Bronchial epithelial cell (primary cell): ENCODE data around the gene CPA2. TPM values are rescaled to one million over a fixed set of nuclear protein-coding genes. Genes with fewer than 3 reads are reported as not detected.

Experiments
- DNase-seq: peaks from one replicate; pipeline ENCODE4 v3.0.0-alpha.2; 2010; ENCODE audit warnings: low read depth
- FAIRE-seq: peaks from 2 replicates; lab custom pipeline; 2011; peaks lifted over from hg19 to GRCh38; lab: Jason Lieb, UNC
- H3K27me3 ChIP-seq: 2 replicates; pipeline ENCODE4 v1.5.1; 2011; ENCODE audit warnings: low read length; ENCODE audit not compliant: control insufficient read depth, insufficient read depth
- H3K36me3 ChIP-seq: 2 replicates; pipeline ENCODE4 v1.5.1; 2011; ENCODE audit warnings: low read length; ENCODE audit not compliant: control insufficient read depth, insufficient read depth
- H3K4me3 ChIP-seq: 2 replicates; pipeline ENCODE4 v1.5.1; 2011; ENCODE audit warnings: mild to moderate bottlenecking, low read depth, low read length, control low read depth
- total RNA-seq: library from RNA; depleted of rRNA; stranded (reverse); fragments of >200 nt; gene quantifications from 2 replicates; pipeline ENCODE4 v1.2.1, GENCODE V29; 2014
- TF ChIP-seq, protein P1 (sequence below): IDR thresholded peaks from 2 replicates; pipeline ENCODE4 v1.5.1; 2011; ENCODE audit warnings: mild to moderate bottlenecking, moderate library complexity, low read length, control low read depth, inconsistent platforms; ENCODE audit not compliant: insufficient read depth, severe bottlenecking

Gene CPA2
- total RNA-seq, 1 donor from 2014 or later, result not detected

DNA sequence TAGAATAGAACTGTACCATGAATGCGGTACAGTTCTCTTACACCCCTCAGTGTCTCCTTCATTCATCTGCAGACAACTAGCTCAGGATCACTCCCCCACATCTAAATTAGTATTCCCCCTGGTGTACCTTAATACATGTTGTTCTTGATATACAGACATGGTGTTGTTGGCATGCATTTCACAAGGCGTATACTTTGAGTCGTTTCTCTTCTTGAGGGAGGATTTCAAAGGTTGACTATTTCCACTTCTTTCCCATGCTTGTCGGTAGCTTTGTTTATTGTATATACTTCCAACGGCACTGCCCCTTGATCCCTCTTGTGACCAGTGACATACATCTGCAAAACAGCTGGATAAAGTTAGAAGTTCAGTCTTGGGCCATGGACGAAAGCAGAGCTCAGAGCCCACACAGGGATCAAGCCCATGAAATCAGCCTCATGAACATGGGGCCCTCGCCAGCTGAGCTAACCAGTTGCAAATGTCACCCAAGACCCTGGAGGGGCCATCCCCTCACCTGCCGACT, 34.9 kb downstream of the CPA2 start:
- Histone ChIP-seq H3K36me3 (peaks cover 4% of the 10 kb centered on the region), H3K4me3 (no peak overlapping the region), H3K27me3 (no peaks in the 10 kb centered on the region)
- TF ChIP-seq, protein P1, sequence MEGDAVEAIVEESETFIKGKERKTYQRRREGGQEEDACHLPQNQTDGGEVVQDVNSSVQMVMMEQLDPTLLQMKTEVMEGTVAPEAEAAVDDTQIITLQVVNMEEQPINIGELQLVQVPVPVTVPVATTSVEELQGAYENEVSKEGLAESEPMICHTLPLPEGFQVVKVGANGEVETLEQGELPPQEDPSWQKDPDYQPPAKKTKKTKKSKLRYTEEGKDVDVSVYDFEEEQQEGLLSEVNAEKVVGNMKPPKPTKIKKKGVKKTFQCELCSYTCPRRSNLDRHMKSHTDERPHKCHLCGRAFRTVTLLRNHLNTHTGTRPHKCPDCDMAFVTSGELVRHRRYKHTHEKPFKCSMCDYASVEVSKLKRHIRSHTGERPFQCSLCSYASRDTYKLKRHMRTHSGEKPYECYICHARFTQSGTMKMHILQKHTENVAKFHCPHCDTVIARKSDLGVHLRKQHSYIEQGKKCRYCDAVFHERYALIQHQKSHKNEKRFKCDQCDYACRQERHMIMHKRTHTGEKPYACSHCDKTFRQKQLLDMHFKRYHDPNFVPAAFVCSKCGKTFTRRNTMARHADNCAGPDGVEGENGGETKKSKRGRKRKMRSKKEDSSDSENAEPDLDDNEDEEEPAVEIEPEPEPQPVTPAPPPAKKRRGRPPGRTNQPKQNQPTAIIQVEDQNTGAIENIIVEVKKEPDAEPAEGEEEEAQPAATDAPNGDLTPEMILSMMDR, result no peak
- FAIRE-seq, result no peak
- no peak for DNase-seq

DNA sequence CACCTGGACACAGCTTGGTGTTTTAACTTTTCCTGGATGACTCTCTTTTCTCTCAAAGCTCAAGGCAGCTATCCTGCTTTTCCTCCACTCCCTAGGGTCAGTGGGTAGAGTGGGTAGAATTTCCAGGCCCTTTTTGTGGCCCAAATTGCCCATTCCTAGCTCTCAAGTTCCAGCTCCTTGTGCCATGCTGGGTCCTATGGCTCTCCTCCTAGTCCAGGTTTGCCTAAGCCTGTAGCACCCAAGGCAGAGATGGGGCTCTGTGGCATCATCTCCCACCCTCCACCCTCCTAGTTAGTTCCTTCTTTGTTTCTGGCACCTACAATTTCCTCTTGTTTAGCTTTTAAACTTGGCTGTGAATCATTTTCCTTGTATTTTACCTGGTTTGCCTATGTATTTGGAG, 36.0 kb downstream of the CPA2 start:
- H3K4me3 ChIP-seq, result no peak overlapping the region
- DNase-seq (no peak), FAIRE-seq (no peak)
- H3K27me3 ChIP-seq, result no peaks in the 10 kb centered on the region
- peaks cover 6% of the 10 kb centered on the region for H3K36me3 ChIP-seq
- TF ChIP-seq, protein P1, result no peak

DNA sequence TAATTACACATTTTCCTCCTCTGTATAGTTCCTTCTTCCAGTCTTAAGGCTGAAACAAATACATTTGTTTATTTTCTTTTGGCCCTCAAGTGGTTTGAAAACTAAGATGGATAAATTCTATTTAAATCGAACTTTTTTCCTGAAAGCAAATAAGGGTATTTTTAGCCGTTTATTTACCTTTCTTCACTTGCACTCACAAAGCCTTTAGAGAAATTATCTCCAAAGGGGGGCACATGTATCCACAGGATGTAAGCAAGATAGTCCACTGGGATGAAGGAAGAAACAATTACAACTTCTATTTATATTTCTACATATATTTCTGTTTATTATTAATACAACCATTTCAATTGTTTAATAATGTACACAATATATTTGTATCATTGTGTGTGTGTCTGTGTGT, 36.5 kb downstream of the CPA2 start:
- no peak for FAIRE-seq
- TF ChIP-seq, protein P1, result no peak
- peaks cover 6% of the 10 kb centered on the region for H3K36me3 ChIP-seq

DNA sequence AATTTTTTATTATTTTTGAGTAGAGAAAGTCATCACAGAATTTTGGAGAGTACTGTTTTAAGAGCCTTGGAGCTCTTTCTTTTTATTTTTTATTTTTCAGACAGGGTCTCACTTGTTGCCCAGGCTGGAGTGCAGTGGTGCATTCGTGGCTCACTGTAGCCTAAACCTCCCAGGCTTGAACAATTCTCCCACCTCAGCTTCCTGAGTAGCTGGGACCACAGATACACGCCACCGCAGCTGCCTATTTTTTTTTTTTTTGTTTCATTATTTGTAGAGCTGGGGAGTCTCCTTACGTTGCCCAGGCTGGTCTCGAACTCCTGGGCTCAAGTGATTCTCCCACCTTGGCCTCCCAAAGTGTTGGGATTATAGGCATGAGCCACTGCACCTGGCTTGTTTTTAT, 36.9 kb downstream of the CPA2 start:
- Histone ChIP-seq H3K4me3 (no peak overlapping the region), H3K36me3 (peaks cover 6% of the 10 kb centered on the region), H3K27me3 (no peaks in the 10 kb centered on the region)
- DNase-seq, result no peak
- TF ChIP-seq, protein P1, result no peak
- FAIRE-seq, result no peak

More for the DNA sequence above, 36.5 kb downstream of the CPA2 start:
- Histone ChIP-seq H3K27me3 (no peaks in the 10 kb centered on the region), H3K4me3 (no peak overlapping the region)
- DNase-seq, result no peak

DNA sequence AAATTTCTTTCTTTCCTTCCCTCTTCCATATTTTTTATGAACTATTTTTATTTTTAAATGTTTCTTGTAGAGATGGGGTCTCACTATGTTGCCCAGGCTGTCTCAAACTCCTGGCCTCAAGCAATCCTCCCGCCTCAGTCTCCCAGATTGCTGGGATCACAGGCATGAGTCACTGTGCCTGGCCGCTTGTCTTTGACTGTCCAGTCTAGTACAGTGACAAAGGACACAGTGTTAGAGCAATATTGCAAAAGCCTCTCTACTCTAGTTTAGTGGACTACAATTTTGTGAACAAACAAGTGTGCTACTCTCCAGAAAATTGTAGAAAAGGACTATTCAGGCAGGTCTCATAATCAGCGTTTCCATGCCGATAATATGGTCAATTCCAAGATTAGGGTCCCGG, 37.3 kb downstream of the CPA2 start:
- DNase-seq, result no peak
- H3K36me3 ChIP-seq, result peaks cover 6% of the 10 kb centered on the region
- FAIRE-seq, result no peak

DNA sequence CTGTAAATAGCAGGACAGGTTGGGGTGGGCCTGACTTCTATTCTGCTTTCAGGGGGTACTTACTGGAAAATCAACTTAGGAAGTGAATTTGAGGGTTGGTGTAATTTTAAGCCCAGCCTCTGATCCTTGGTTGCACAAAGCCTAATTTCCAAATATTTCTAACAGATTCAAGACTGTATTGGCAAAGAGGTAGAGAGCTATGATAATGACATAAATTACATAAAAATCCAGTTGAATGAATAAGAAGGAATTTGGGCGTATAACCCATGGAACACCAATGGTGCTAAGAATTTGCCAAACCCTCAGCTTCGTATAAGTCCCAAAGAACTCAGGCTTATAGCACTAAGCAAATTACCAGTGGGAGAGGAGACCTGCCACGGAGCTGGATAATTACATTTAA, 38.2 kb downstream of the CPA2 start:
- Histone ChIP-seq H3K4me3 (no peak overlapping the region), H3K36me3 (peaks cover 3% of the 10 kb centered on the region), H3K27me3 (no peaks in the 10 kb centered on the region)
- no peak for FAIRE-seq
- TF ChIP-seq, protein P1, result no peak
- no peak for DNase-seq

More for the DNA sequence above, 37.3 kb downstream of the CPA2 start:
- TF ChIP-seq, protein P1, result no peak
- no peaks in the 10 kb centered on the region for H3K27me3 ChIP-seq
- no peak overlapping the region for H3K4me3 ChIP-seq
